ENCODE measurements around the gene NHEJ1. TPM values are rescaled to one million over a fixed set of nuclear protein-coding genes. Genes with fewer than 3 reads are reported as not detected.

The NHEJ1 gene
- total and polyA plus RNA-seq, 2 donors (not counting 3 experiments of a cell fraction or from before 2014, with no cell fraction given): 12.8 to 12.9 TPM

DNA sequence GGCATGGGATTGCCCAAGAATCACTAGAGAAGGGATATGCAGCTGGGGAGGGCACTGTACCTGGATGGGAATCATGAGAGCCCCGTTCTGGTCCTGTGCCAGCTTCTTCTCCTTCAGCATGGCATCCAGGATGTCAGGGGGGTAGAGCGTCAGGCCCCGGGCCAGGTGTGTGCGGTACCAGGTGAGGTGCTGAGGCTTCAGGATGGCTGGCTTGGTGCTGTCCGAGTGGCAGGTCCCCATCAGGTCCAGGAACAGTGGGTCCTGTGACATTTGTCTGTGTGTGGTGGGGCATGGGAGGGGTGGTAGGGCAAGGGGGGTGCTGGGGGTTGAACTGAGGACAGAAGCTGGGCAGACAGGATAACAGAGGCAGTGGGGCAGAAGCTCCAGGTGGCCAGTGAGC lies 132.5 kb downstream of the NHEJ1 start:
- Histone ChIP-seq H2AFZ (ENCODE audit: low read depth, low read length) (no peak overlapping the region), H3K9me1 (replicated peaks; ENCODE audit: control insufficient read depth, extremely low read depth, insufficient read depth, low read length) (no peaks in the 10 kb centered on the region), H3K27ac (ENCODE audit: insufficient read depth, low read depth, low read length) (no peak overlapping the region), H3K4me1 (ENCODE audit: control insufficient read depth, extremely low read depth, insufficient read depth, low read length) (no peaks in the 10 kb centered on the region), H3K4me3 (replicated peaks in 1 of 3; ENCODE audit: insufficient read depth in 1 of 3, low read depth in 1 of 3, low read length in 3 of 3) (no peak overlapping the region), H3K36me3 (ENCODE audit: control insufficient read depth in 2 of 2, extremely low read depth in 1 of 2, insufficient read depth in 2 of 2, low read length in 2 of 2) (no peaks in the 10 kb centered on the region), H4K20me1 (replicated peaks; ENCODE audit: control insufficient read depth, extremely low read depth, insufficient read depth, low read length) (no peaks in the 10 kb centered on the region), H3K27me3 (ENCODE audit: control insufficient read depth in 2 of 2, insufficient read depth in 2 of 2, low read length in 2 of 2) (peaks cover 3 to 8% of the 10 kb centered on the region in 2 experiments), H3K9ac (replicated peaks; ENCODE audit: extremely low read depth, insufficient read depth, low read length) (no peak overlapping the region), H3K79me2 (ENCODE audit: control insufficient read depth, insufficient read depth, low read length) (no peaks in the 10 kb centered on the region), H3K9me3 (replicated peaks; ENCODE audit: control insufficient read depth, insufficient read depth, low read length) (no peaks in the 10 kb centered on the region), H3K4me2 (ENCODE audit: insufficient read depth, low read length) (no peak overlapping the region)
- BruUV-seq (replicated peaks): no TSS peak
- dilution Hi-C loops (cut with MboI; ENCODE audit: extremely low pct_ligation_motif_present, low sequenced_read_pairs) (no loop called here), intact Hi-C loops (cut with micrococcal nuclease) (loop anchor here (2.0 kb wide), 1 partner anchor 47 kb away; no protein-coding TSS in a partner anchor)
- ChIA-PET CTCF (interaction anchor here (0.9 to 9.9 kb wide), 3 partner anchors 48 to 126 kb away, joined by 3 to 418 read pairs (median 5); partner anchors contain the start of gene NHEJ1), POLR2A (no interaction called here)
- FAIRE-seq (no peak), DNase-seq (ENCODE audit: low read depth, low spot score) (no peak)
- TF ChIP-seq POLR2A (IDR thresholded peaks at IDR 0.05; ENCODE audit: low read depth, low read length): no peak
- TF ChIP-seq GATA2 (IDR thresholded peaks at IDR 0.05; ENCODE audit: insufficient read depth, insufficient read length, low read depth, low read length): no peak
- TF ChIP-seq FOS (IDR thresholded peaks at IDR 0.05; ENCODE audit: borderline replicate concordance, insufficient read depth, low read length): no peak
- no peak for TF ChIP-seq JUN (IDR thresholded peaks at IDR 0.05; ENCODE audit: borderline replicate concordance, insufficient read depth, insufficient read length, low read depth)
- TF ChIP-seq MYC (IDR thresholded peaks at IDR 0.05; ENCODE audit: low read depth, low read length): no peak
- TF ChIP-seq POLR2AphosphoS5 (IDR thresholded peaks at IDR 0.05; ENCODE audit: insufficient read depth, low read depth, low read length): no peak
- no peak for TF ChIP-seq EZH2 (IDR thresholded peaks at IDR 0.05; ENCODE audit: borderline replicate concordance, low read depth, low read length, severe bottlenecking)
- TF ChIP-seq, protein P1, sequence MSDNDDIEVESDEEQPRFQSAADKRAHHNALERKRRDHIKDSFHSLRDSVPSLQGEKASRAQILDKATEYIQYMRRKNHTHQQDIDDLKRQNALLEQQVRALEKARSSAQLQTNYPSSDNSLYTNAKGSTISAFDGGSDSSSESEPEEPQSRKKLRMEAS (IDR thresholded peaks at IDR 0.05; ENCODE audit: insufficient read depth, insufficient read length): no peak
- TF ChIP-seq, protein P2, sequence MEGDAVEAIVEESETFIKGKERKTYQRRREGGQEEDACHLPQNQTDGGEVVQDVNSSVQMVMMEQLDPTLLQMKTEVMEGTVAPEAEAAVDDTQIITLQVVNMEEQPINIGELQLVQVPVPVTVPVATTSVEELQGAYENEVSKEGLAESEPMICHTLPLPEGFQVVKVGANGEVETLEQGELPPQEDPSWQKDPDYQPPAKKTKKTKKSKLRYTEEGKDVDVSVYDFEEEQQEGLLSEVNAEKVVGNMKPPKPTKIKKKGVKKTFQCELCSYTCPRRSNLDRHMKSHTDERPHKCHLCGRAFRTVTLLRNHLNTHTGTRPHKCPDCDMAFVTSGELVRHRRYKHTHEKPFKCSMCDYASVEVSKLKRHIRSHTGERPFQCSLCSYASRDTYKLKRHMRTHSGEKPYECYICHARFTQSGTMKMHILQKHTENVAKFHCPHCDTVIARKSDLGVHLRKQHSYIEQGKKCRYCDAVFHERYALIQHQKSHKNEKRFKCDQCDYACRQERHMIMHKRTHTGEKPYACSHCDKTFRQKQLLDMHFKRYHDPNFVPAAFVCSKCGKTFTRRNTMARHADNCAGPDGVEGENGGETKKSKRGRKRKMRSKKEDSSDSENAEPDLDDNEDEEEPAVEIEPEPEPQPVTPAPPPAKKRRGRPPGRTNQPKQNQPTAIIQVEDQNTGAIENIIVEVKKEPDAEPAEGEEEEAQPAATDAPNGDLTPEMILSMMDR (IDR thresholded peaks at IDR 0.05; ENCODE audit: extremely low read depth in 1 of 2, insufficient read depth in 1 of 2, low read depth in 1 of 2, low read length in 2 of 2): no peak
